Heart left ventricle (tissue), 13 donors: Measurements from ENCODE around the gene SUSD4.

Source experiments
- POLR2A ChIP-seq, 2 donors: fragments of 450-650 bp; IDR thresholded peaks; one replicate each; pipeline ENCODE4 v1.6.1; 2017; ENCODE audit warnings: antibody characterized with exemption in 2 of 2, mild to moderate bottlenecking in 2 of 2, moderate library complexity in 2 of 2
- TF ChIP-seq, protein P1 (sequence below), 12 donors: fragments of 200-600 bp; sonication (generic) in 4 of 12; IDR thresholded peaks; one replicate each; pipeline versions ENCODE4 v1.5.0 to v1.8.0; 2018 to 2022; ENCODE audit warnings: antibody characterized with exemption in 12 of 12, mild to moderate bottlenecking in 5 of 12
- donor health status: ischemic (EF 13 %, LVEDD 7.1; RV severe dilation, severe dysfunction).
- donor health status: DM: no; HTN: yes; CAD: no.
- donor health status: DM: no; HTN: no; CAD: no.
- donor health status: ischemic (EF 25% LVEDD 6.9; RV normal size, moderate dysfunction).
- donor health status: ischemic (EF 25% LVEDD 5.7; RV mildly dilated, moderate dysfunction).
- donor health status: ischemic (EF 35%, LVEDD 5.7; RV mildly dilated, moderate dysfunction).
- donor health status: nonischemic (EF 11% LVEDD 7.7; RV severe dilation, severe dysfunction).
- donor health status: DM: yes; HTN: yes; CAD: no.
- donor health status: PGD.
- donor health status: ischemic (EF 29% LVEDD 5.4; RV normal size, mild dysfunction).
- donor health status: nonischemic (EF 23%, LVEDD 6.1; RV moderate dilation, normal function).

DNA sequence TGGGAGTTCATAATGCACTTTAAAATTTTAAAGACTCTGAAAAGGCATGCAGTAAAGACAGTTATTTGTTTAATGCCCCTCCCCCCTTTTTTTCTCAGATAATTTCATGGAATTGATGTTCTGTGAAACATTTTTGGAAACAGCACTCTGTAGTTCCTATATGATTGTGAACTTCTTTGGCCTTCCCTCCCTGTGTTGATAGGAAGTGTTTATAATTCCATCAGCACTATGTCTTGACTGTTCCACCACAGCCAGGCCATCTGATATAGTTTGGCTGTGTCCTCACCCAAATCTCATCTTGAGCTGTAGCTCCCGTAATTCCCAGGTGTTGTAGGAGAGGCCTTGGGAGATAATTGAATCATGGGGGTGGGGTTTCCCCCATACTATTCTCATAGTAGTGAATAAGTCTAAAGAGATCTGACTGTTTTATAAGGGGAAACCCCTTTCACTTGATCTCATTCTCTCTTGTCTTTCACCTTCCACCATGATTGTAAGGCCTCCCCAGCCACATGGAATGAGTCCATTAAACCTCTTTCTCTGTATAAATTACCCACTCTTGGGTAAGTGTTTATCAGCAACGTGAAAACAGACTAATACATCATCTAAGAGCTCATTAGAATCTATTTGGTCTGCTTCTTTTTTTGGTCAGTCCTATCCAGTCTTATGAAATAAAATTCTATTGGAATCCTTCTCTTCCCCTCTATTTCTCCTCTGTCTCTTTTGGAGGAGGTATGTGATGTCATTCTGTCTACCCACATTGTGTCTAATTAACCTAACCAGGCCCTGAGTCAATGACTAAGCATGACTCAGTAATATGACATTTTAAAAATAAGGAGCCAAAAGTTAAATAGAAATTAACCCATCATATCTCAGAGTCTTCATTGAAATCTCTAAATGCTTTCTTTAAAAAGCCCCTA, 38.2 kb upstream of the SUSD4 start:
- TF ChIP-seq, protein P1, sequence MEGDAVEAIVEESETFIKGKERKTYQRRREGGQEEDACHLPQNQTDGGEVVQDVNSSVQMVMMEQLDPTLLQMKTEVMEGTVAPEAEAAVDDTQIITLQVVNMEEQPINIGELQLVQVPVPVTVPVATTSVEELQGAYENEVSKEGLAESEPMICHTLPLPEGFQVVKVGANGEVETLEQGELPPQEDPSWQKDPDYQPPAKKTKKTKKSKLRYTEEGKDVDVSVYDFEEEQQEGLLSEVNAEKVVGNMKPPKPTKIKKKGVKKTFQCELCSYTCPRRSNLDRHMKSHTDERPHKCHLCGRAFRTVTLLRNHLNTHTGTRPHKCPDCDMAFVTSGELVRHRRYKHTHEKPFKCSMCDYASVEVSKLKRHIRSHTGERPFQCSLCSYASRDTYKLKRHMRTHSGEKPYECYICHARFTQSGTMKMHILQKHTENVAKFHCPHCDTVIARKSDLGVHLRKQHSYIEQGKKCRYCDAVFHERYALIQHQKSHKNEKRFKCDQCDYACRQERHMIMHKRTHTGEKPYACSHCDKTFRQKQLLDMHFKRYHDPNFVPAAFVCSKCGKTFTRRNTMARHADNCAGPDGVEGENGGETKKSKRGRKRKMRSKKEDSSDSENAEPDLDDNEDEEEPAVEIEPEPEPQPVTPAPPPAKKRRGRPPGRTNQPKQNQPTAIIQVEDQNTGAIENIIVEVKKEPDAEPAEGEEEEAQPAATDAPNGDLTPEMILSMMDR (IDR thresholded peaks at IDR 0.05), result no peak
- no peak for TF ChIP-seq POLR2A (IDR thresholded peaks at IDR 0.05)
